Cardiac muscle cell (in vitro differentiated cells and primary cell): ENCODE measurements around the gene CAMSAP3. TPM values are rescaled to one million over a fixed set of nuclear protein-coding genes. Genes with fewer than 3 reads are reported as not detected.

Experiments used
- DNase-seq, 2 donors: peaks; one replicate each; pipeline versions ENCODE4 v3.0.0 to v3.0.0-alpha.2; 2010 to 2017; ENCODE audit warnings: low read depth in 1 of 2, low spot score in 1 of 2
- H3K27ac ChIP-seq: fragments of 200-600 bp; sonication (generic); 2 replicates; pipeline ENCODE4 v1.5.1; 2016
- H3K27me3 ChIP-seq: fragments of 200-600 bp; sonication (generic); 2 replicates; pipeline ENCODE4 v1.6.0; 2016; ENCODE audit warnings: control low read depth
- H3K36me3 ChIP-seq: fragments of 200-600 bp; sonication (generic); 2 replicates; pipeline ENCODE4 v1.5.1; 2016; ENCODE audit warnings: control low read depth
- H3K4me1 ChIP-seq: fragments of 200-600 bp; sonication (generic); 2 replicates; pipeline ENCODE4 v1.8.1; 2017; ENCODE audit warnings: low read depth, mild to moderate bottlenecking, mixed run types
- H3K4me3 ChIP-seq: fragments of 200-600 bp; sonication (generic); 2 replicates; pipeline ENCODE4 v1.5.1; 2016; ENCODE audit warnings: mild to moderate bottlenecking
- H3K9me3 ChIP-seq: fragments of 200-600 bp; sonication (generic); 2 replicates; pipeline ENCODE4 v1.5.1; 2017; ENCODE audit warnings: low read depth, mild to moderate bottlenecking, control low read depth
- polyA plus RNA-seq: library from polyadenylated mRNA; unstranded; fragments of >200 nt; fragmentation: Nextera tagmentation; extraction: Ambion mirVana; gene quantifications from 2 replicates; pipeline ENCODE4 v1.2.1, GENCODE V29; 2016
- total RNA-seq: library from RNA; depleted of rRNA; stranded (reverse); fragments of >200 nt; gene quantifications from 2 replicates; pipeline ENCODE4 v1.2.3, GENCODE V29; 2016
- TF ChIP-seq, protein P1 (sequence below): IDR thresholded peaks from 2 replicates; pipeline ENCODE4 v1.5.1; 2012; ENCODE audit warnings: low read depth, mild to moderate bottlenecking, low read length

CAMSAP3 gene, protein sequence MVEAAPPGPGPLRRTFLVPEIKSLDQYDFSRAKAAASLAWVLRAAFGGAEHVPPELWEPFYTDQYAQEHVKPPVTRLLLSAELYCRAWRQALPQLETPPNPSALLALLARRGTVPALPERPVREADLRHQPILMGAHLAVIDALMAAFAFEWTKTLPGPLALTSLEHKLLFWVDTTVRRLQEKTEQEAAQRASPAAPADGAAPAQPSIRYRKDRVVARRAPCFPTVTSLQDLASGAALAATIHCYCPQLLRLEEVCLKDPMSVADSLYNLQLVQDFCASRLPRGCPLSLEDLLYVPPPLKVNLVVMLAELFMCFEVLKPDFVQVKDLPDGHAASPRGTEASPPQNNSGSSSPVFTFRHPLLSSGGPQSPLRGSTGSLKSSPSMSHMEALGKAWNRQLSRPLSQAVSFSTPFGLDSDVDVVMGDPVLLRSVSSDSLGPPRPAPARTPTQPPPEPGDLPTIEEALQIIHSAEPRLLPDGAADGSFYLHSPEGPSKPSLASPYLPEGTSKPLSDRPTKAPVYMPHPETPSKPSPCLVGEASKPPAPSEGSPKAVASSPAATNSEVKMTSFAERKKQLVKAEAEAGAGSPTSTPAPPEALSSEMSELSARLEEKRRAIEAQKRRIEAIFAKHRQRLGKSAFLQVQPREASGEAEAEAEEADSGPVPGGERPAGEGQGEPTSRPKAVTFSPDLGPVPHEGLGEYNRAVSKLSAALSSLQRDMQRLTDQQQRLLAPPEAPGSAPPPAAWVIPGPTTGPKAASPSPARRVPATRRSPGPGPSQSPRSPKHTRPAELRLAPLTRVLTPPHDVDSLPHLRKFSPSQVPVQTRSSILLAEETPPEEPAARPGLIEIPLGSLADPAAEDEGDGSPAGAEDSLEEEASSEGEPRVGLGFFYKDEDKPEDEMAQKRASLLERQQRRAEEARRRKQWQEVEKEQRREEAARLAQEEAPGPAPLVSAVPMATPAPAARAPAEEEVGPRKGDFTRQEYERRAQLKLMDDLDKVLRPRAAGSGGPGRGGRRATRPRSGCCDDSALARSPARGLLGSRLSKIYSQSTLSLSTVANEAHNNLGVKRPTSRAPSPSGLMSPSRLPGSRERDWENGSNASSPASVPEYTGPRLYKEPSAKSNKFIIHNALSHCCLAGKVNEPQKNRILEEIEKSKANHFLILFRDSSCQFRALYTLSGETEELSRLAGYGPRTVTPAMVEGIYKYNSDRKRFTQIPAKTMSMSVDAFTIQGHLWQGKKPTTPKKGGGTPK
- total RNA-seq = 10.6 and 10.8 TPM in 2 replicates
- 10.4 and 13.5 TPM in 2 replicates for polyA plus RNA-seq

DNA sequence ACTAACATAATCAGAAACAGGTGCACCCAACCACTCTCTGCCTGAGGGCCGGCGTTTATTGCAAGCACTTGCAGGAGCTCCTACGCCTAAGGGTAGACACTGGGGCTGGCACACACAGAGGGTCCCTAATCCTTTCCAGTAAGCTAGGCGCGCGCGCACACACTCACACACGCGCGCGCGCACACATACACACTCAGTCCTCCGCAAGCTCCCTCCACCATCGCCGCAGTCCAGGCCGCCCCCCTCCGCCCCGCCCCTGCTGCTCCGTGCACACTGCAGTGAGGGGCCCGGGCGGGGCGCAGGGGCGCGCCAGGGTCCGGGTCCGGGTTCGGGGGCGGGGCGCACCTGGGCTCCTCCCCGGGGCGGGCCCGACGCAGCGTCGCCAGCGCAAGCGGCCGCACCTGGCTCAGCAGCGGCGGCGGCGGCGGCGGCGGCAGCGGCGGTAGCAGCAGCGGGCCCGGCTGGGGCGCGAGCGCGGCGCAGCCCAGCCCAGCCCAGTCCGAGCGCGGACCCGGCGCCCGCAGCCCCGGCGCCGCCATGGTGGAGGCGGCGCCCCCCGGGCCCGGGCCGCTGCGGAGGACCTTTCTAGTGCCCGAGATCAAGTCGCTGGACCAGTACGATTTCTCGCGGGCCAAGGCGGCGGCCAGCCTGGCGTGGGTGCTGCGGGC, at the start of gene CAMSAP3:
Gene CAMSAP3 (plus strand): TSS at position 398 of the 668 bp plus-strand sequence. CDS start 140 bp downstream, at position 538.
- no peaks in the 10 kb centered on the region for H3K4me1 ChIP-seq
- DNase-seq = peak in 1 of 2 donors; percentile 83
- peak within 1 kb of the TSS; percentile 72 for H3K4me3 ChIP-seq
- H3K36me3 ChIP-seq = no peaks in the 10 kb centered on the region
- peaks cover 20% of the 10 kb centered on the region for H3K27me3 ChIP-seq
- TF ChIP-seq, protein P1, sequence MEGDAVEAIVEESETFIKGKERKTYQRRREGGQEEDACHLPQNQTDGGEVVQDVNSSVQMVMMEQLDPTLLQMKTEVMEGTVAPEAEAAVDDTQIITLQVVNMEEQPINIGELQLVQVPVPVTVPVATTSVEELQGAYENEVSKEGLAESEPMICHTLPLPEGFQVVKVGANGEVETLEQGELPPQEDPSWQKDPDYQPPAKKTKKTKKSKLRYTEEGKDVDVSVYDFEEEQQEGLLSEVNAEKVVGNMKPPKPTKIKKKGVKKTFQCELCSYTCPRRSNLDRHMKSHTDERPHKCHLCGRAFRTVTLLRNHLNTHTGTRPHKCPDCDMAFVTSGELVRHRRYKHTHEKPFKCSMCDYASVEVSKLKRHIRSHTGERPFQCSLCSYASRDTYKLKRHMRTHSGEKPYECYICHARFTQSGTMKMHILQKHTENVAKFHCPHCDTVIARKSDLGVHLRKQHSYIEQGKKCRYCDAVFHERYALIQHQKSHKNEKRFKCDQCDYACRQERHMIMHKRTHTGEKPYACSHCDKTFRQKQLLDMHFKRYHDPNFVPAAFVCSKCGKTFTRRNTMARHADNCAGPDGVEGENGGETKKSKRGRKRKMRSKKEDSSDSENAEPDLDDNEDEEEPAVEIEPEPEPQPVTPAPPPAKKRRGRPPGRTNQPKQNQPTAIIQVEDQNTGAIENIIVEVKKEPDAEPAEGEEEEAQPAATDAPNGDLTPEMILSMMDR = no peak
- H3K27ac ChIP-seq = no peak within 1 kb of the TSS
- H3K9me3 ChIP-seq = no peaks in the 10 kb centered on the region

DNA sequence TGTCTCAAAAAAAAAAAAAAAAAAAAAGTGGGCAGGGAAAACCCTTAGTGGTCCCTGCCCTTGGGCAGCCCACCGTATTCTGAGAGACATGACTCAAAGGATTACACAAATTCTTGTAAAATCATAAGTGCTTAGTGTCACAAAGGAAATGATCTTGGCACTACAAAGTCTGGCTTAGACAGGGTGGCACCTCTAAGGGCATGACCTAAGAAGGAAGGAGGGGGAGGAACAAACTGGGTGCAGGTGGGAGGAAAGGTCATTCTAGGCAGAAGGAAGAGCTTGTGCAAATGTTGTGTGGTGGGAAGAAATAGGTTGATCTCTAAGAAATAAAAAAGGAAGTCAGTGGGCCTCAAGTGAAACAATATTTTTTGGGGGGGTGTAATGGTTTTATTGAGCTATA, 49.8 kb upstream of the CAMSAP3 start:
- H3K4me1 ChIP-seq = no peaks in the 10 kb centered on the region
- H3K9me3 ChIP-seq = no peaks in the 10 kb centered on the region
- no peaks in the 10 kb centered on the region for H3K27me3 ChIP-seq
- no peak overlapping the region for H3K27ac ChIP-seq
- no peak overlapping the region for H3K4me3 ChIP-seq
- TF ChIP-seq, protein P1 = no peak
- no peak for DNase-seq
- H3K36me3 ChIP-seq = no peaks in the 10 kb centered on the region

DNA sequence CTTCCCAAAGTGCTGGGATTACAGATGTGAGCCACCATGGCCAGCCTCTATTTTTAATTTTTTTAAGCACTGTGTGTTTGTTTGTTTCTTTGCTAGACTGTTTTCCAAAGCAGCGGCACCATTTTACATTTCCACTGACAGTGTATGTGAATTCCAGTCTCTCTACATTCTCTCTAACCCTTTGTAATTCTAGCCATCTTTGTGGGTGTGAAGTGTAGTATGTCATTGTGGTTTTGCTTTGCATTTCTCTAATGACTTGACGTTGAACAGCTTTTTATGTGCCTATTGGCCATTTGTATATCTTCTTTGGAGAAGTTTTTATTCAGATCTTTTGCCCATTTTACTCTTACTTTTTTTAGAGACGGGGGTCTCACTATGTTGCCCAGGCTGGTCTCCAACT, 48.5 kb upstream of the CAMSAP3 start:
- H3K36me3 ChIP-seq = no peaks in the 10 kb centered on the region
- TF ChIP-seq, protein P1 = no peak

DNA sequence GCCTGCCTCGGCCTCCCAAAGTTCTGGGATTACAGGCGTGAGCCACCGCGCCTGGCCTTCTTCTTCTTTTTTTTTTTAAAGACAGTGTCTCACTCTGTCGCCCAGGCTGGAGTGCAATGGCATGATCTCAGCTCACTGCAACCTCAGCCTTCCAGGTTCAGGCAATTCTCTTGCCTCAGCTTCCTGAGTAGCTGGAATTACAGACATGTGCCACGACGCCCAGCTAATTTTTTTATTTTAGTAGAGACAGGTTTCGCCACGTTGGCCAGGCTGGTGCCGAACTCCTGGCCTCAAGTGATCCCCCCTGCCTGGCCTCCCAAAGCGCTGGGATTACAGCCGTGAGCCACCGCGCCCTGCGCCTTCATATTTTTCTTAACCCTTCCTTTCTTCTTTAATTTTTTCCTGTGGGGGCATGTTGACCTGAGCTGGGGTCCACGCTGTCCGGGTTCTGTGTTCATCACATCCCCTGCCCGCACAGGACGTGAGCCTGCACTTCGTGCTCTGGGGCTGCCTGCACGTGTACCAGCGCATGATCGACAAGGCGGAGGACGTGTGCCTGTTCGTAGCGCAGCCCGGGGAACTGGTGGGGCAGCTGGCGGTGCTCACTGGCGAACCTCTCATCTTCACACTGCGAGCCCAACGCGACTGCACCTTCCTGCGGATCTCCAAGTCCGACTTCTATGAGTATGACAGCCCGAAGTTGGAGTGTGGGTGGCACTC, 46.1 kb upstream of the CAMSAP3 start:
- DNase-seq = no peak
- H3K4me1 ChIP-seq = no peaks in the 10 kb centered on the region
- no peaks in the 10 kb centered on the region for H3K36me3 ChIP-seq
- H3K27me3 ChIP-seq = no peaks in the 10 kb centered on the region
- H3K27ac ChIP-seq = no peak overlapping the region
- H3K9me3 ChIP-seq = no peaks in the 10 kb centered on the region
- no peak overlapping the region for H3K4me3 ChIP-seq
- TF ChIP-seq, protein P1 = no peak

More for the DNA sequence above, 48.5 kb upstream of the CAMSAP3 start:
- Histone ChIP-seq H3K4me3 (no peak overlapping the region), H3K9me3 (no peaks in the 10 kb centered on the region), H3K27me3 (no peaks in the 10 kb centered on the region), H3K27ac (no peak overlapping the region), H3K4me1 (no peaks in the 10 kb centered on the region)
- DNase-seq = no peak
